IPS-20b (cell line): Measurements from ENCODE around the gene RASGRF1.

Source experiments
- H3K27ac ChIP-seq: one replicate; pipeline ENCODE4 v1.5.1; 2013; ENCODE audit warnings: low read length
- H3K27me3 ChIP-seq: 2 replicates; pipeline ENCODE4 v1.6.1; 2013; ENCODE audit warnings: mild to moderate bottlenecking, low read length, inconsistent platforms; ENCODE audit not compliant: insufficient read depth
- H3K36me3 ChIP-seq: 2 replicates; pipeline ENCODE4 v1.6.1; 2013; ENCODE audit warnings: low read depth, mild to moderate bottlenecking, inconsistent platforms, low read length, moderate library complexity; ENCODE audit not compliant: insufficient read depth
- H3K4me1 ChIP-seq: 2 replicates; pipeline ENCODE4 v1.6.1; 2013; ENCODE audit warnings: mild to moderate bottlenecking, control low read depth, inconsistent platforms, low read length, moderate library complexity; ENCODE audit not compliant: insufficient read depth
- H3K4me3 ChIP-seq: 2 replicates; pipeline ENCODE4 v1.5.1; 2013; ENCODE audit warnings: mild to moderate bottlenecking, low read length, inconsistent platforms
- H3K9ac ChIP-seq: 2 replicates; pipeline ENCODE4 v1.6.1; 2013; ENCODE audit warnings: low read depth, mild to moderate bottlenecking, inconsistent platforms, low read length, moderate library complexity
- H3K9me3 ChIP-seq: 2 replicates; pipeline ENCODE4 v1.6.1; 2013; ENCODE audit warnings: mild to moderate bottlenecking, low read depth, low read length, inconsistent platforms; ENCODE audit not compliant: insufficient read depth

RASGRF1 gene

GRCh38 chr15:78938658-78939488, 151.7 kb downstream of the RASGRF1 start:
- peaks cover 16% of the 10 kb centered on the region for H3K27me3 ChIP-seq
- no peaks in the 10 kb centered on the region for H3K36me3 ChIP-seq
- no peak overlapping the region for H3K4me3 ChIP-seq
- no peaks in the 10 kb centered on the region for H3K9me3 ChIP-seq
- no peak overlapping the region for H3K27ac ChIP-seq
- H3K4me1 ChIP-seq = no peaks in the 10 kb centered on the region
- no peak overlapping the region for H3K9ac ChIP-seq

DNA sequence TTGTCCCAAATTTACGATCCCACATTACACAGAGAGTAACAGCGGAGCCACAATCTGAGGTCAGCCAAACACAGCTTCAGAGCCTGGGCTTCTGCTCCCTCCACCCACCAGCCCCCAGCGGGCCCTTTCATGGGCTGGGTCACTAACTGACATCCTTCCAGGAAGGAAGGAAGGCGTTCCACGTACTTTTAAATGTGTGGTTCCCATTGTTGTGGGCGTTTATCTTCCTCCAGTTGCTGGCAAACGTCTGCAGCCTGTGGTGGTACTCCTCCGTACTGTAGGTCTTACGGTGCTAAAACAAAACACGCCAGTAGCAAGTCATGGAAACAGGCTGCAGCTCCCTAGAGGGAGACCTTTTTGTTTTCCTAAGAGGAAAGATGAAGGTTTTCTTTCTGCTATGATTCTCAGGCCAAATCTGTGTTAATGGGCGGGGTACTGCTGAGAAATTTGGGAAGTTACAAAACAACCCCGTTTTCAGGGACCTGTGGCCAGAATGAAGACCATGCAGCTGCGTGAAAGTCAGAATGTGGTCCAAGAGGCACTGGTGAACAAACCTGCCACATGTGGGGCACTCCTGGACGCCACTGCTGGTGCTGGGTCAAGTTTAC, 153.3 kb downstream of the RASGRF1 start:
- no peak overlapping the region for H3K9ac ChIP-seq
- no peaks in the 10 kb centered on the region for H3K27me3 ChIP-seq
- H3K9me3 ChIP-seq = no peaks in the 10 kb centered on the region
- no peak overlapping the region for H3K27ac ChIP-seq
- H3K4me3 ChIP-seq = no peak overlapping the region
- no peaks in the 10 kb centered on the region for H3K4me1 ChIP-seq
- no peaks in the 10 kb centered on the region for H3K36me3 ChIP-seq

- no peaks in the 10 kb centered on the region for H3K9me3 ChIP-seq
- H3K27me3 ChIP-seq = no peaks in the 10 kb centered on the region
- H3K9ac ChIP-seq = no peak overlapping the region
- H3K4me1 ChIP-seq = no peaks in the 10 kb centered on the region
- H3K36me3 ChIP-seq = no peaks in the 10 kb centered on the region
- H3K27ac ChIP-seq = no peak overlapping the region
- H3K4me3 ChIP-seq = no peak overlapping the region
These were observed 155.9 kb downstream of the RASGRF1 start for GRCh38 chr15:78934655-78935023.

DNA sequence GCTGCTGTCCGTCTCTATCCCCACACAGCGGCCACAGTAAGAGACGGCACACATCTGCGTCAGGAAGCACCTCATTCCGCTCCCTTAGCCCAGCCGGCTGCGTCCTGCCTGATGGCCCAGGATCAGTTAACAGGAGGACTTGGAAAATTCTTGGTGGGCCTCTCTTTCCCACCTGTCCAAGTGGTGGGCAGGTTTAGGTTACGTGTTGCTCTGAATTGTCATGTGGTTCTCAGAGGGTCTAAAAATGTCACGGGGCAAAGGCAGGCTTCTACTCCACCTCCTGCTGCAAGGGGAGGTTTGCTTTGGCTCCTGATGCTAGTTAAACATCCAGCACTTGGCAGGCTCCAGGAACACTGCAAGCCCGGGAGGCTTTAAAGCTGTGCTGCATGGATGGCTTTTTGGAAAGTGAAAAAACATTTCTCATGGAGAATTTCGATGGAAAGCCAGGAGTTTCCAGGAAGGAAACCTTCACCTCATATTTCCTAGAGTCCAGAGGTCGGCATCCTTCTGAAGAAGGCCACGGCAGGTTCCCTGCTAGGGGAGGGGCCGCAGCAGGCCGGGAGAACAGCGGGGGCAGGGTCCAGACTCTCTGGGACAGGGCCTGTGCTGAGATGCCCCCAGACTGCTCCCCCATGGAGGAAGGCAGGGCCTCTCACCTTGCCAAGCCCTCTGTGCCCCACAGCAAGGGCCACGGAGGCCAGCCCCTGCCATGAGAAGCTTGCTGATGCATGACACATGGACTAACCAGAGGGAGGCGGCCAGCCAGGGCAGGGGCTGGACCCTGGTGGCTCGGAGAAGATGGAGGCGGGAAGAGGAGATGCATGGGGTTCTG, 156.5 kb downstream of the RASGRF1 start:
- Histone ChIP-seq H3K9me3 (no peaks in the 10 kb centered on the region), H3K9ac (no peak overlapping the region), H3K36me3 (no peaks in the 10 kb centered on the region), H3K27me3 (no peaks in the 10 kb centered on the region), H3K4me3 (no peak overlapping the region), H3K27ac (no peak overlapping the region), H3K4me1 (no peaks in the 10 kb centered on the region)

GRCh38 chr15:78933187-78933822, 157.3 kb downstream of the RASGRF1 start:
- Histone ChIP-seq H3K4me3 (no peak overlapping the region), H3K9me3 (no peaks in the 10 kb centered on the region), H3K27me3 (no peaks in the 10 kb centered on the region), H3K9ac (no peak overlapping the region), H3K36me3 (no peaks in the 10 kb centered on the region), H3K4me1 (no peaks in the 10 kb centered on the region), H3K27ac (no peak overlapping the region)

DNA sequence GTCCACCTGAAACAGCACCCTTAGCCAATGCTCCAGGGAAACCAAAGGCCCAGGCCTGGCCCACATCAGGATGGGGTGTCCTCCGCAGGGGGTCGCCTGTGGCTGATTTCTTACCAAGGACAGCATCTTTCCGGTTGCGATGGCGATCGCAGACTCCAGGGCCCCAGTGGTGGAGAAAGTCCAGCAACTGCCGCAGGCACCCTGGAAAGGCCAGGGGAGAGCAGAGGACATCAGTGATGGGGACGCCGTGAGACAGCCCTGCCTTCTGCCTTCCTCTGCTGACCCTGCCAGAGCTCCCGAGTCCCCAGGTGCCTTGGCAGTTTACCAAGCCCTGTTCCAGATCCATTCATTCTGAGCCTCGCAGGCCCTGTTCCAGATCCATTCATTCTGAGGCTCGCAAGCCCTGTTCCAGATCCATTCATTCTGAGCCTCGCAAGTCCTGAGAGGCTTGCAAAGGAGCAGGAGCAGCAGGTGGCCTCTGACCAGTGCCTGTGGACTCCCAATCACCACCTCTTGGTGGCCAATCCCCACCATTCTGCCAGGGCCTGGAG, 158.2 kb downstream of the RASGRF1 start:
- Histone ChIP-seq H3K4me1 (no peaks in the 10 kb centered on the region), H3K9me3 (no peaks in the 10 kb centered on the region), H3K27me3 (no peaks in the 10 kb centered on the region), H3K9ac (no peak overlapping the region), H3K4me3 (no peak overlapping the region), H3K27ac (no peak overlapping the region), H3K36me3 (no peaks in the 10 kb centered on the region)

- Histone ChIP-seq H3K4me1 (no peaks in the 10 kb centered on the region), H3K36me3 (no peaks in the 10 kb centered on the region)
These were observed 158.9 kb downstream of the RASGRF1 start for GRCh38 chr15:78931439-78932257.

DNA sequence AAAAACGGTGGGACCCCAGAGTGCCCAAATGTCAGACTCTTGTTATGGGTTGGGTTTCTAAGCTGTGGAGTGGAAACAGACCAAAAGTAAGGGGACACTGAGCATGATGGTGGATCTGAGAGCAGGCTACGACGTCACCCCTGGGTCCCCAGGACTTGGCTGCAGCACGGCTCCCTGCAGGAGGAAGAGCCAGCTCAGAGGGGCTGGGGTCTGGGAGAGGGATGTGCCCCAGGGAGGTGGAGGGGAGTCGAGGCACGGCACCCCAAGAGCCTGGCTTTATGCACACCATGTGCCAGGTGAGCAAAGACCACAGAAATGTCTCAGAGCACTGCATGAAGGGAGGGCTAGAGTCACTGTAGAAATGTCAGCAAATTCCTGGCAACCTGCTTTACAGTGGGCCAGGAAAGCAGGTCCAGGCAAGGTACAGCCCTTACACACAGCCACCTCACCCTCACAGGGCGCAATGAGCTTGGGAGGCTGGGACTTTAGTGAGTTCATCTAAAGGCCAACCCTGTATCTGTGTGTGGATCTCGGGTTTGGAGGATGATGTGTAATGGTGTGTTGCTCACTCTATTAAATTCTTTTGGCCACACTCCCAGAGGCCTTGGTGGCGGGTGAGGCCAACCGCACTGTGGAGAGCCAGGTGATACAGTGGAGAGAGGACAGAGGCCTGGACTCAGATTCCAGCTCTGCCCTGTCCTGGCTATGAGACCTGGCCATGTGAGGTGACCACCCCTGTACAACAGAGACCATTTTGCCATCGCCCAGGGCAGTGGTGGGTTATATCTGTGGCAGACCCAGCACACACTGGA, 159.8 kb downstream of the RASGRF1 start:
- Histone ChIP-seq H3K27ac (no peak overlapping the region), H3K4me3 (no peak overlapping the region), H3K9me3 (no peaks in the 10 kb centered on the region), H3K27me3 (no peaks in the 10 kb centered on the region), H3K4me1 (no peaks in the 10 kb centered on the region), H3K36me3 (no peaks in the 10 kb centered on the region), H3K9ac (no peak overlapping the region)

More at GRCh38 chr15:78931439-78932257, 158.9 kb downstream of the RASGRF1 start:
- H3K9me3 ChIP-seq = no peaks in the 10 kb centered on the region
- H3K27ac ChIP-seq = no peak overlapping the region
- H3K4me3 ChIP-seq = no peak overlapping the region
- no peak overlapping the region for H3K9ac ChIP-seq
- H3K27me3 ChIP-seq = no peaks in the 10 kb centered on the region

DNA sequence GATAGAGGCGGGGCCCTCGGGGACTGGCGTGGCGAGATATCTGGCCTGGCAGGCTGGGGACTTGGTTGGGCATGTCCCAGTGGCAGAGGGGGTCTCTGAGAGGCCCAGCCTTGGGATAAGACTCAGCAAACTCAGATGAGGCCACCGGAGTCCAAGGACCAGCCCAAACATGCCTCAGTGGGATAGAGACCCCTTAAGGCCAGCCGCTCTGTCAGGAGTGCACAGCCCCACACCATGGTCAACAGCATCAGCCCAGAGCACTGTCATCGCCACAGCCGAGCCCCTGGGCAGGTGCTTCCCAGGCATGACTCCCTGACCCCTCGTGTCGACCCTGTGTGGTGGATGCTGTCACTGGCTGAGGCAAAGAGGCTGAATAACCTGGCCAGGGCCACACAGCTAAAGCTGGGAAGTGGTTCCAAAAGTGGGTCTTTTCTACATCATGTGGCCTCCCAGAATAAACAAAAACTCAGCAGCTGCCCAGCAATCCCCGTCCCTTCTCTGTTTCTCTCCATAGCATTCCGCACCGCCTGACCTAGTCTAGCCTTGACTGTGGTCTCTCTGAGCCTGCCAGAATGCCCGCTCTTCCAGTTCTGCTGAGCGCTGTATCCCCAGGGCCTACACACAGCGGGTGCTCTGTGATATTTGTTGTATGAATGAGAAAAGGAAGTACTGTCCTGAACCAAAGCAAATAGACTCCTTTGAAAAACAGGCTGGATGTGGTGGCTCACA, 160.9 kb downstream of the RASGRF1 start:
- Histone ChIP-seq H3K36me3 (no peaks in the 10 kb centered on the region), H3K27ac (no peak overlapping the region), H3K4me1 (no peaks in the 10 kb centered on the region), H3K9ac (no peak overlapping the region), H3K27me3 (no peaks in the 10 kb centered on the region), H3K9me3 (no peaks in the 10 kb centered on the region), H3K4me3 (no peak overlapping the region)

DNA sequence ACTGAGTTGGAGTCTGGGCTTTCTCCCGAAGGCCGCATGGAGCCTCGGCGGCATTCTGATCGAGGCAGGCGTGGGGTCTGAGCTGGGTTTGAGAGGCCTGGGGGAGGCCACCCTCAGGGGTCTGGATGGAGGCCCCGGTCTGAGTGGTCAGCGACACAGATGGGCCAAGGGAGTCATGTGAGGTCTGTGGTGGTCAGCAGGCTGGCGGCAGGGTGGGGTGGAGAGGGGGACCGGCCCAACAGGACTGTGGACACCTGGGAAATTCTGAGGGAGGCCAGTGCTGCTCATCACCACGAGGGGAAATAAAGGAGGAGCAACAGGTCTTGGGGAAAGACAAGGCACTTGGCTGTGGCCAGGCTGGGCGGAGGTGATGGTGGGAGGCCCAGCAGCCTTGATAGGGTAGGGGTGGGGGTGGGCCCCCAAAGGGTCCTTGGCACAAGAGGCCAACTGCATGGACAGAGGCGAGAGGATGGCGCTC, 161.9 kb downstream of the RASGRF1 start:
- Histone ChIP-seq H3K4me3 (no peak overlapping the region), H3K9me3 (no peaks in the 10 kb centered on the region), H3K9ac (no peak overlapping the region), H3K27ac (no peak overlapping the region), H3K36me3 (no peaks in the 10 kb centered on the region; the same call in 1 of the 2 replicates), H3K27me3 (no peaks in the 10 kb centered on the region), H3K4me1 (no peaks in the 10 kb centered on the region)
